ENCODE results near the gene TP63.

Gene TP63

GRCh38 chr3:189945935-189946709 is 314.9 kb downstream of the TP63 start:
- no peak for FAIRE-seq
- no peak for DNase-seq (ENCODE audit: insufficient read length)
- TF ChIP-seq TAF1 (IDR thresholded peaks at IDR 0.05; ENCODE audit: borderline replicate concordance, low read depth, low read length) (no peak), POLR2A (IDR thresholded peaks at IDR 0.05; ENCODE audit: low read depth, low read length) (no peak), POLR2AphosphoS5 (IDR thresholded peaks at IDR 0.05; ENCODE audit: low read depth, low read length) (no peak)
